Thyroid gland (tissue), 4 donors: ENCODE results near the gene SYNPO2L. TPM values are rescaled to one million over a fixed set of nuclear protein-coding genes. Genes with fewer than 3 reads are reported as not detected.

Experiments used
- DNase-seq, 2 donors: peaks; one replicate each; pipeline ENCODE4 v3.0.0-alpha.2; 2019
- H3K27ac ChIP-seq, 3 donors: fragments of 200-600 bp; sonication (generic); 1 replicate in 2 of 3; 2 replicates in 1 of 3; pipeline ENCODE4 v1.5.1; 2016 to 2019; ENCODE audit warnings: mild to moderate bottlenecking in 1 of 3, moderate library complexity in 1 of 3
- H3K27me3 ChIP-seq: fragments of 200-600 bp; sonication (generic); one replicate; pipeline ENCODE4 v1.5.1; 2019
- H3K36me3 ChIP-seq, 2 donors: fragments of 200-600 bp; sonication (generic); one replicate each; pipeline ENCODE4 v1.5.1; 2016 to 2019
- H3K4me1 ChIP-seq, 2 donors: fragments of 200-600 bp; sonication (generic); one replicate each; pipeline ENCODE4 v1.5.1; 2017 to 2019
- H3K4me3 ChIP-seq, 3 donors: fragments of 200-600 bp; sonication (generic); replicated peaks in 1 of 3; 1 replicate in 2 of 3; 2 replicates in 1 of 3; pipeline ENCODE4 v1.5.1; 2016; ENCODE audit warnings: mild to moderate bottlenecking in 1 of 3
- H3K9me3 ChIP-seq: fragments of 200-600 bp; sonication (generic); one replicate; pipeline ENCODE4 v1.5.1; 2017
- CTCF ChIP-seq, 6 experiments: fragments of 200-600 bp in 3 of 6; fragments of 450-650 bp in 3 of 6; sonication (generic) in 3 of 6; IDR thresholded peaks; one replicate each; pipeline ENCODE4 v1.5.1; 2016 to 2019; ENCODE audit warnings: antibody characterized with exemption in 6 of 6, mild to moderate bottlenecking in 2 of 6, inconsistent platforms in 1 of 6, moderate library complexity in 1 of 6
- POLR2A ChIP-seq, 2 donors: fragments of 450-650 bp; IDR thresholded peaks; one replicate each; pipeline ENCODE4 v1.6.1; 2017; ENCODE audit warnings: antibody characterized with exemption in 2 of 2, mild to moderate bottlenecking in 2 of 2, moderate library complexity in 1 of 2
- whole genome bisulfite sequencing, 2 donors: methylation state at CpG; one replicate each; pipeline ENCODE4 v1.1.5; 2017; 5-methylcytosine and 5-hydroxymethylcytosine counted together
- intact Hi-C: fragments of 100-400 bp; cut with DNase I; formaldehyde crosslinking; loops from one replicate; pipeline ENCODE4 v1.15.1; 2023
- total RNA-seq, 4 donors: library from RNA; depleted of rRNA; stranded (reverse); fragments of >200 nt; gene quantifications; one replicate each; pipeline ENCODE4 v1.2.3, GENCODE V29; 2016

SYNPO2L gene
- total RNA-seq, 4 donors from 2014 or later, result not detected

DNA sequence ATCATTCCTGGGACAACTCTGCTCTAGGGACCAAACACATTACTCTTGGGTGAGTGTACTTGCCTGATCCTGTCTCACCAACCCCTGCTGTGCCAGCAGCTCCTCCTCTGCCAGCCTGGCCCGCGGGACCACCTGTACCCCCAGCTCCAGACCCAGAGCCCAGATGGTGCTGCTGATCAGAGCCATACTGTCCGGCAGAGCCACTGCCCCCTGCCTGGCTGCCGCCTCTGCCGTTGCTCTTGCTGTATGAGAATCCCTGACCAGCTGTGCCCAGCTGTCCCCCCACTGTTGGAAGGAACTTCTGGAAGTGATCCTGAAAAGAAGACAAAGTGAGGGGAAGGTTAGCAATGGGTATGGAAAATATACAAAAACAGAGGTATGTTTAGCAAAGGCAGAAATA is 21.4 kb downstream of the SYNPO2L start:
- no peak for DNase-seq
- TF ChIP-seq CTCF (IDR thresholded peaks at IDR 0.05) (no peak), POLR2A (IDR thresholded peaks at IDR 0.05) (no peak)
- intact Hi-C loops, result no loop called here

DNA sequence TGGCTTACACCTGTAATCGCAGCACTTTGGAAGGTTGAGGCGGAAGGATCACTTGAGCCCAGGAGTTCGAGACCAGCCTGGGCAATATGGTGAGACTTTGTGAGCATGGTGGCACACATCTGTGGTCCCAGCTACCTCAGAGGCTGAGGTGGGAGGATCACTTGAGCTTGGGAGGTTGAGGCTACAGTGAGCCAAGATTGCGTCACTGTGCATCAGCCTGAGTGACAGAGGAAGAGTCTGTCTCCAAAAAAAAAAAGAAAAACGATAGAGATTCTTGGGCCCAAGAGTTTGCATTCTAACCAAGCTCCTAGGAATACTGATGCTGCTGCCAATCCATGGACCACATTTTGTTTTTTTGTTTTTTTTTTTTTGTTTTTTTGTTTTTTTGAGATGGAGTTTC is 26.7 kb downstream of the SYNPO2L start:
- H3K4me3 ChIP-seq, result no peak overlapping the region
- TF ChIP-seq CTCF (IDR thresholded peaks at IDR 0.05), result no peak
- no peak for TF ChIP-seq POLR2A (IDR thresholded peaks at IDR 0.05)
- no peaks in the 10 kb centered on the region for H3K9me3 ChIP-seq
- no peaks in the 10 kb centered on the region for H3K27me3 ChIP-seq
- H3K27ac ChIP-seq, result no peak overlapping the region
- no peaks in the 10 kb centered on the region for H3K36me3 ChIP-seq
- peaks cover 3 to 16% of the 10 kb centered on the region in 2 donors for H3K4me1 ChIP-seq
- intact Hi-C loops, result loop anchor here (5.0 kb wide), 1 partner anchor 57 kb away; no protein-coding TSS in a partner anchor
- 92 to 93% methylated on average over 5 of the region's 5 CpGs for WGBS, 2 donors
- no peak for DNase-seq

More for the DNA sequence above, 21.4 kb downstream of the SYNPO2L start:
- WGBS, 2 donors, result 73 to 81% methylated on average over 5 of the region's 5 CpGs
- Histone ChIP-seq H3K9me3 (no peaks in the 10 kb centered on the region), H3K36me3 (no peaks in the 10 kb centered on the region), H3K27ac (no peak overlapping the region), H3K27me3 (no peaks in the 10 kb centered on the region), H3K4me1 (peaks cover 5% of the 10 kb centered on the region in 2 donors), H3K4me3 (no peak overlapping the region)

GRCh38 chr10:73628405-73628804 is 27.4 kb downstream of the SYNPO2L start:
- Histone ChIP-seq H3K27ac (no peak overlapping the region), H3K4me1 (peaks cover 3 to 21% of the 10 kb centered on the region in 2 donors), H3K4me3 (no peak overlapping the region), H3K36me3 (no peaks in the 10 kb centered on the region), H3K27me3 (no peaks in the 10 kb centered on the region), H3K9me3 (no peaks in the 10 kb centered on the region)
- WGBS, 2 donors, result 73 to 75% methylated on average over 7 of the region's 7 CpGs
- DNase-seq, result no peak
- intact Hi-C loops, result loop anchor here (5.0 kb wide), 1 partner anchor 56 kb away; no protein-coding TSS in a partner anchor
- TF ChIP-seq POLR2A (IDR thresholded peaks at IDR 0.05) (no peak), CTCF (IDR thresholded peaks at IDR 0.05) (no peak)

DNA sequence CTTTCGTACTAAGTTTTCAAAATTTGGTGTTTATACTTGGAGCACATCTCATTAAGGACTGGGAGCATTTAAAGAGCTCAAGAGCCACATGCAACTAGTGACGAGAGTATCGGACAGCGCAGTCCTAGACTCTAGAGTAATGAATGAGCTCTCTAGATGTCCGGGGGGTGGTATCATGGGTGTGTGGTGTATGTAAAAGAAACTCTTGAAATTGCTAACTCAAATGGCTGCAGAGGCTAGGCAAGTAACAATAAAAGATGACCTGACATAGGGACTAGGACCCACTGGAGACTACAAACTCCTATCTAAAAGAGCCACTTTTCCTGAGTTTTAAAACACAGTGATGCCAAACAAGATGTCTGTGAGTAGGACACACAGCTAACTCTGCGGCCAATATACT is 28.5 kb downstream of the SYNPO2L start:
- H3K36me3 ChIP-seq, result no peaks in the 10 kb centered on the region
- H3K27ac ChIP-seq, result no peak overlapping the region
- no peak for DNase-seq
- intact Hi-C loops, result loop anchor here (5.0 kb wide), 1 partner anchor 55 kb away; no protein-coding TSS in a partner anchor
- TF ChIP-seq CTCF (IDR thresholded peaks at IDR 0.05) (no peak), POLR2A (IDR thresholded peaks at IDR 0.05) (no peak)
- H3K4me1 ChIP-seq, result peaks cover 3 to 22% of the 10 kb centered on the region in 2 donors
- WGBS, 2 donors, result 88 to 92% methylated on average over 6 of the region's 6 CpGs
- H3K27me3 ChIP-seq, result no peaks in the 10 kb centered on the region
- H3K9me3 ChIP-seq, result no peaks in the 10 kb centered on the region
- H3K4me3 ChIP-seq, result no peak overlapping the region

DNA sequence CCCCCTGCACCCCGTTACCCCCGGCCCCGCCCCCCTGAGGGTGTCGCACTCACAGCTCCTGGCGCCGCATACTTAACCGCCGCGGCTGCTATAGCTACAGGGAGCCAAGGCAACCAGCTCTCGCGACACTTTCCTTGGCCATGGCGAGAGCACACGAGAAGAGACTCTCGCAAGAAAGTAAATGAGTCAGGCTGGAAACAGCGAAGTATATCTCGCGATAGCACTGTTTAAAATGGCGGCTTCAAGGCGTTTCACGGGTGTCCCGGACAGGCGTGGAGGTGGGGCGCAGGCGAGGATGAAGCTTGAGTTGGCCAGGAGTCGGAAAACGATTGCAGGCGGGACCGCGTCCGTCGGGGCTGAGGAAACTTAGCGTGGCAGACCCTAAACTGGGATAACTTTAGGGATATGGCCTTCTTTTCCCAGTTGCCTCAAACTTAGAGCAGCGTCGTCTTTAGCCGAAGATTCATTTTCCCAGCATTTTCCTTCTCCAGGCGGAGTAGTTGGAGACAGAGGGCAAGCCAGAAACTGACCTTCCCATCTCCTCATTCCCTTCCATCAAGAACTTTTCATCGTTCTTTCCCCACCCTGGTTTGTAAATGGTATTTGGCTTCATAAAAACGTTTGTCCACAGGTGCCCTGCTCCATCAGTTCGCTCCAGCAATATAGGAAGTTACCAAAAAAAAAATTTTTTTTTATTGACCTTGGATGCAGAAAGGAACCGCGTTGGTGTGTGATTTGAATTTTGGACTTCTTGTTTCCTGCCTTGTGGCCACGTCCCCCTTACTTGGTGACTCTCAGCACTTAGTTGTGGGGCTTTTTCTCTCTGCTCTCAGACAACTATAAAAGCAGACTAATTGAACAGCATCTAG is 29.7 kb downstream of the SYNPO2L start:
- no peaks in the 10 kb centered on the region for H3K27me3 ChIP-seq
- no peaks in the 10 kb centered on the region for H3K36me3 ChIP-seq
- peaks cover 3 to 22% of the 10 kb centered on the region in 2 donors for H3K4me1 ChIP-seq
- TF ChIP-seq CTCF (IDR thresholded peaks at IDR 0.05) (no peak), POLR2A (IDR thresholded peaks at IDR 0.05) (peak in 1 of 2 donors; percentile 83)
- peak overlapping the region; percentile 51 to 86 (median 84) for H3K4me3 ChIP-seq
- 4% methylated on average over 33 to 39 of the region's 42 CpGs for WGBS, 2 donors
- H3K27ac ChIP-seq, result peak overlapping the region; percentile 66 to 87 (median 69)
- no peaks in the 10 kb centered on the region for H3K9me3 ChIP-seq
- peak; percentile 95 to 97 for DNase-seq
- intact Hi-C loops, result loop anchor here (5.0 kb wide), 1 partner anchor 54 kb away; no protein-coding TSS in a partner anchor
